Measurements from ENCODE around the gene GLRX.
A peak's percentile ranks its signal among the peaks of the same experiment; 100 is the strongest.
"Not testable (repeated sequence)": the region's sequence is repeated elsewhere in the genome, so short reads cannot be mapped to it uniquely, and the experiment has no call there.

Gene GLRX

DNA sequence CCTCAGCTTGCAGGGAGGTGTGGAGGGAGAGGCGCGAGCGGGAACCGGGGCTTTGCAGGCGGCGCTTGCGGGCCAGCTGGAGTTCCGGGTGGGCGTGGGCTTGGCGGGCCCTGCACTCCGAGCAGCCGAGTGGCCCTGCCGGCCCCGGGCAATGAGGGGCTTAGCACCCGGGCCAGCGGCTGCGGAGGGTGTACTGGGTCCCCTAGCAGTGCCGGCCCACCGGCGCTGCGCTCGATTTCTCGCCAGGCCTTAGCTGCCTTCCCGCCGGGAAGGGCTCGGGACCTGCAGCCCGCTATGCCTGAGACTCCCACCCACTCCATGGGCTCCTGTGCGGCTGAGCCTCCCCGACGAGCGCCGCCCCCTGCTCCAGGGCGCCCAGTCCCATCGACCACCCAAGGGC is 28.6 kb upstream of the GLRX start:
- DNase-seq, result not testable (repeated sequence)

- no peak for DNase-seq
These were observed 27.9 kb upstream of the GLRX start for GRCh38 chr5:95850391-95850894.

DNA sequence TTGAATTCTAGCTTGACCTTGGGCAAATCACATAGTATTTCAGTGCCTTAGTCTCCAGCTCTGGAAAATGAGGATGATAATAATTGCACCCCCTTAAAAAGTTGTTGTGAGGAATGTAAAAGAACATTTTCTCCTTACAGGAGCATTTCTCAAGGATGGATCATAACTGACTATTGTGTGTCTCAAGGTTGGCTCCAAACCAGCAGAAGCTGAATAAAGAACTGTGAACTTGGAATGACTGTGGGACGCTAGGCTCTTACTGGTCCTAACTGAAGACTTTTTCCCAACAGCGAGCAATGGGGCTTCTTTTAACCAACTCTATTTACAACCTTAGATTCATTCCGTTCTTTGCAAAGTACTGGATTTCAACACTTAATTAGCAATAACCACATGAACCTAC is 26.2 kb upstream of the GLRX start:
- DNase-seq, result no peak

DNA sequence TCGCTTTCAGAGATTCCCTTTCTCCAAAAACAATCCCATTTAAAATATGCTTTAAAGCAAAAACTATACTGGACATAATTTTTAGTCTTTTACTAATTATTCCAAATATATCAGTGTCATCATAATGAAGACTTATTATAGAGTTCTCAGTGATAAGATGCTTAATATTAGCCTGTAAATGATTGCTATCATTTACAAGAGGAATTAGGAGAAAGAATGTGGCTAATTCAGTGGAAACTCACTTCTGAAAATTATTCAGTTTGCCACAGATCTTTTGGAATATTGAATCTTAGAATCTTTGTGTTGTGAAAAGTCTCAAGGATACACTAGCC is 24.7 kb upstream of the GLRX start:
- no peak for DNase-seq

- DNase-seq, result peak in 1 of 2 experiments; percentile 28
These were observed 24.2 kb upstream of the GLRX start for GRCh38 chr5:95846554-95847260.

DNA sequence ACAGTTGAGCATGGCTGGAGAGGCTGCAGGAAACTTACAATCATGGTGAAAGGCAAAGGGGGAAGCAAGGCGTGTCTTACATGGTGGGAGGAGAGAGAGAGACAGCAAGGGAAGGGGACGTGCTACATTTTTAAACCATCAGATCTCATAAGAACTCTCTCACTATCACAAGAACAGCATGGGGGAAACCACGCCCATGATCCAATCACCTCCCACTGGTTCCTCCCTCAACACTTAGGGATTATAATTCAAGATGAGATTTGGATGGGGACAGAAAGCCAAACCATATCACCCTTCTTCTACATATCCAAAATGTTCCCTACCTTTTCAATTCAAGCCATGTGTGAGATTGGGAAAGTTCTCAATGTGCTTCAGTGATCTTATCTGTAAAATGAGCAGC is 22.9 kb upstream of the GLRX start:
- DNase-seq, result no peak

GRCh38 chr5:95843733-95844223 is 21.3 kb upstream of the GLRX start:
- no peak for DNase-seq

GRCh38 chr5:95842854-95843544 is 20.5 kb upstream of the GLRX start:
- DNase-seq, result no peak

GRCh38 chr5:95841914-95842812 is 19.6 kb upstream of the GLRX start:
- no peak for DNase-seq

- DNase-seq, result no peak
These were observed 18.6 kb upstream of the GLRX start for GRCh38 chr5:95840956-95841705.

GRCh38 chr5:95839658-95840057 is 17.1 kb upstream of the GLRX start:
- no peak for DNase-seq

GRCh38 chr5:95838556-95838955 is 16.0 kb upstream of the GLRX start:
- no peak for DNase-seq

- no peak for DNase-seq
These were observed 15.5 kb upstream of the GLRX start for GRCh38 chr5:95838001-95838520.

DNA sequence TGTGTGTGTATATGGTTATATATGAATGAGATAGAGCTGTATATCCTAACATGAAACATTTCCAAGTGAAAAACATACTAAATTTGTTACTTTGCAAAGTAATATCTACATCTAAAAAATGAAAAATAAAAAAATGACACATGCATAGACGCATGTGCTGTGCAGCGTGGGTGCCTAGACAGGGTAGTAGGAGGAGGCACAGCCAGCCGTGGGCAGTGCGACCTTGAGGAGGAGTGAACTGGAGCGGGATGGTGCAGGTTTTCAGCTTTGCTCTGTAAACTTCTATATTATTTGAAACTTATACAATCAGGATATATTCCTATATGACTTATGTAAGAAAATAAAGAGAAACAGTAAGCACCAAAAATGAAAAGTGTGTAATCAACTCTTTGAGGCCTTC is 15.0 kb upstream of the GLRX start:
- no peak for DNase-seq

DNA sequence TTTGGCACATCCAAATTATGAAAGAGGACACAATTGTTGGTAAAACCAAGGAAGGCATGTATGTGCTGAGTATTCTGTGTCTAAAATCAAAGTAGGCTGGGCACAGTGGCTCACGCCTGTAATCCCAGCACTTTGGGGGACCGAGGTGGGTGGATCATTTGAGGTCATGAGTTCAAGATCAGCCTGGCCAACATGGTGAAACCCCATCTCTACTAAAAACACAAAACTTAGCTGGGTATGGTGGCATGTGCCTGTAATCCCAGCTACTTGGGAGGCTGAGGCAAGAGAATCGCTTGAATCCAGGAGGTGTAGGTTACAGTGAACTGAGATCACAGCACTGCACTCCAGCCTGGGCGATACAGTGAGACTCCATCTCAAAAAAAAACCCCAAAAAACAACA is 14.4 kb upstream of the GLRX start:
- DNase-seq, result not testable (repeated sequence)

DNA sequence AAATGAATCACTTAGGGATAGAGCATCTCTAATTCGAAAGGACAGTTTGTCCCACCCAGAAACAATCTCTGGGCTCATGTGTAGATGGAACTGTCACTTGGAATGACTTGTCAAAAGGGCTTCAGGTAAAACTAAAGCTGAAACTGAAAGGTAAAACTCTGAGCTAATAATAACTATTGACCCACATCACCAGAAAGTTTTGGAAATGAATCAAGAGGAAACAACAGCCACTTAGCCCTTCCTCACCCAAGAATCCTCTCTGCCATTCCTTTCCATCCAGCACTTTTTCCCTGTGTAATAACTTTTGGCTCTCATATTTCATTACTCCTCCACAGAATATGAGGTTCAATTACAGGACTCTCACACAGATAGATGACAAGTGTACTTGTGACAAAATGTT is 14.0 kb upstream of the GLRX start:
- DNase-seq, result no peak

DNA sequence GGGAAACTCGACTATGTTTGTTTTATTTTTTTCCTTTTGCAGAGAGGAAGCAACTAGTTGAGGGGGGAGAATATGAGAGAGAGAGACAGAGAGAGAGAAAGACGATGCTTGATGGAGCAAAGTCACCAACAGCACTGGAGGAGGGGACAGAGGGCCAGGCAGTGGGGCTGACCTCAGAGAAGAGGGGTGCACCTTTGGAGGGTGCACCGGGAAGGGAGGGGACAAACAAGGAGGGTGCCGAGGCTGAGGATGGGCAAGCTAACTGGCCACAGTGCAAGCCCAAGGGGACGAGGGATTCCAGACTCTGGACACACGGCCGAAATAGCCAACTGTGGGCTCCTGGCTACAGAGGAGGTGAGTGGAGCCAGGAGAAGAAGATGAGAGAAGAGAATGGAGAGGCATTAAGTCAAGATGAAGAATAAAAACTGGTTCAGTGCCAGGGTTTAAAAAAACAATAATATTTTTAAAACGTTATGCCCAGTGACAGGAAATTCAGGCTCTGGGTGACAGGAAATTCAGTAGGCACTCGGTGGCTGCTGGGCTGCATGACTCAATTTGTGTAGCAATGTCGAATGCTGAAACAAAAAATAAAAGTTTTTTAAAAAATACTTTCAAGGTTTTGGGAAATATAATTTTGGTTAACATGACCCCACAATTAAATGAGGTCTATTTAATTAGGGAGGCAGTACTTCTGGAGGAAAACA is 13.3 kb upstream of the GLRX start:
- DNase-seq, result no peak

GRCh38 chr5:95832664-95833063 is 10.1 kb upstream of the GLRX start:
- DNase-seq, result no peak

- no peak for DNase-seq
These were observed 7.7 kb upstream of the GLRX start for GRCh38 chr5:95830226-95830625.

DNA sequence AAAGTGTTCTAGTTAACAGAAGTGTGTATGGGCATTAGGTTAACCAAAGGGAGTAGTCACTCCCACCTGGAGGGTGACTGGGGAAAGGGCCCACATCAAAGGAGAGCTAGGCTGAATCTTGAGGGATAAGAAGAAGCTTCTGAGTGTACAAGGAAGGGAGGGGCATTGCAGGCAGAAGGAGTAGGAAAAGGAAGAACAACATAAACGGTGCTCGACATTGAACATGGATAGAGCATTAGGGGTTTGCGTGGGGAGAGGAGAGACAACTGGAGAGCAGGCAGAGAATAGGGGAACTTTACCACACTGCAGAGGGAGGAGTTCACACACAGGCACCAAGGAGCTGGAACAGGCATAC is 5.3 kb upstream of the GLRX start:
- DNase-seq, result no peak

- DNase-seq, result no peak
These were observed 4.7 kb upstream of the GLRX start for GRCh38 chr5:95826949-95827891.
